Measurements from ENCODE around the gene JAKMIP3.

The JAKMIP3 gene

DNA sequence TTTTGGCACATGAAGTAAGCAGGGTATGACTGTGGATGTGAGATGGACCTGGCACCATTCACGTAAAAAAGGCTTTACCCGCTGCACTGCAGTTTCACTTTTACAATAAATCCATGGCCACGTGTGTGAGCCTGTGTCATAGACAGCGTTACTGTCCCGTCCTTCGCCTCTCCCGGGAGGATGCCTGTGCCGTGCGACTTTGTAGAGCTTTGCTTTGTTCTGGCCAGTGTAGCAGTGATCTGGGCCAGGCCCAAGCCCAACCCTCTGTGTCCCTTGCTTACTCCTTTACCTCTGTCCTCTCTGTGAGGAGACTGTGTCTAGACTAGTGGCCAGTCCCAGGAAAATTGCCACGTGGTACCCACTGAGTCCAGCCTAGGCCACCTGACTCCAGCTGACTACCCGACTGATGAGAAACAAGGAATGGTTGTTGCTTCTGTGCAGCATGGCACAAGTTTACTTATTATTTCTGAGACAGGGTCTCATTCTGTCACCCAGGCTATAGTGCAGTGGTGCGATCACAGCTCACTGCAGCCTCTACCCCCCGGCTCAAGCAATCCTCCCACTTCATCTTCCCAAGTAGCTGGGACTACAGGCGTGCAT is 48.1 kb downstream of the JAKMIP3 start:
- DNase-seq: no peak

DNA sequence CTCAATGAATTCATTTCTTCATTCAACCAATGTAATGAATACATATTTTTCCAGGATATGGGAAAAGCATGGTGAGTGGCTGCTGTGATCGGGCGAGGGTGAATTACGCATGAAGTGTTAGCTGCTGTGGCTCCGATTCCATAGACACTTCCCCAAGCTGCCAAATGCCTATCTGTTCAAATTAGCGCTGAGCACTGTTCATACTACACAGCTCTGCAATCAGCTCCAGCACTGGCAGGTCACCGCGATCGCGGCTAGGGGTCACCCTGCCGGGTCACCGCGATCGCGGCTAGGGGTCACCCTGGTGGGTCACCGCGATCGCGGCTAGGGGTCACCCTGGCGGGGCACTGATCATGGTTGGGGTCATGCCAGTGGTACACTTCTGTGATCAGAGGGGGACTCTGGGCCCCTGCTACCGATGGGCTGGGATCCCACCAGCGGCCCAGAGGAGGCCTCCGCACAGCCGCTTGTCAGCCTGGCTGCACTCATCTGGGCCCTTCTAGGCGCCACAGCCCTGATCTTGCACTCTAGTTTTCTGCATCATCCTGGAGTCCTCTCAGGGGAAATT is 49.3 kb downstream of the JAKMIP3 start:
- DNase-seq: no peak
